HS-5 (cell line): ENCODE results near the gene PER2.
A peak's percentile ranks its signal among the peaks of the same experiment; 100 is the strongest.

Experiments used
- DNase-seq: peaks from one replicate; pipeline ENCODE4 v3.0.0-alpha.2; 2012; ENCODE audit warnings: low read depth

The PER2 gene

DNA sequence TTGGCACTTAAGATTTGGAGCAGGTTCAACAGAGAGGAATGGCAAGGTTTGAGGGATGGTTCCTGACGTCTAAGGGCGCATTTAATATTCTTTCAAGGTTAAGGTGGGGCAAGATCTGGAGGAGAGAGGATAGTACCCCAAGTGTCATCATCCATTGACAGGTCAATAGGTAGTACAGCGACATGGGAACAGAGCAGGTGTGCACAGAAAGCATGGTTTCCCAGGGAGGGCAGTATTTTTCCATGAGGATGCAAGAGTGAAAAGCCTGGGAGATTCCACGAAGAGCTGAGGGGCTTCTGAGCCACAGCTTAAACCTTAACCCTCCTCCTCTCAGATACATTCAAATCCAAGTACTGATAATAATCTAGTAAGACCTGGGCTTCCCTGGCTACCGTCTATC is 57.7 kb downstream of the PER2 start:
- DNase-seq, result no peak

GRCh38 chr2:238228700-238229099 is 59.7 kb downstream of the PER2 start:
- DNase-seq, result no peak

DNA sequence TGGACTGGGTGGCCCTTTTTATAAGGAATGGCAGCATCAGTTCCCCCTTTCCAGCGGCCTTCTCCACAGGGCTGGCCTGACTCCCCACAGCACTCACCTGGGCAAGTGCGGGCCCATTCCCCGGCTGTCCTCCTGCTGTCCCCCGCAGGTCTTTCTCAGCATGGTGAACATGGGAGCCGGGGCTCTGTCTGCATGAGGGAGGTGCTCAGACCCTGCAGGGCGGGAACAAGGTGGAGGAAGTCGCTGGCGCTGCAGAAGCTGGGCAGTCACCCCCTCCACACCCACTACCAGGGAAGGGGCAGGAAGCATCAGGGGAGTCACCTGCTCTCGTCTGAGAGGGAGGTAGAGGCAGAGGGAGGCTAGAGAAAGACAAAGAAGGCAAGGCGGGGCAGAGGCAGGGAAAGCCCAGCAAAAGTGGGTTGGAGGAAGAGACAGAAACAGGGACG is 60.8 kb downstream of the PER2 start:
- DNase-seq, result no peak

DNA sequence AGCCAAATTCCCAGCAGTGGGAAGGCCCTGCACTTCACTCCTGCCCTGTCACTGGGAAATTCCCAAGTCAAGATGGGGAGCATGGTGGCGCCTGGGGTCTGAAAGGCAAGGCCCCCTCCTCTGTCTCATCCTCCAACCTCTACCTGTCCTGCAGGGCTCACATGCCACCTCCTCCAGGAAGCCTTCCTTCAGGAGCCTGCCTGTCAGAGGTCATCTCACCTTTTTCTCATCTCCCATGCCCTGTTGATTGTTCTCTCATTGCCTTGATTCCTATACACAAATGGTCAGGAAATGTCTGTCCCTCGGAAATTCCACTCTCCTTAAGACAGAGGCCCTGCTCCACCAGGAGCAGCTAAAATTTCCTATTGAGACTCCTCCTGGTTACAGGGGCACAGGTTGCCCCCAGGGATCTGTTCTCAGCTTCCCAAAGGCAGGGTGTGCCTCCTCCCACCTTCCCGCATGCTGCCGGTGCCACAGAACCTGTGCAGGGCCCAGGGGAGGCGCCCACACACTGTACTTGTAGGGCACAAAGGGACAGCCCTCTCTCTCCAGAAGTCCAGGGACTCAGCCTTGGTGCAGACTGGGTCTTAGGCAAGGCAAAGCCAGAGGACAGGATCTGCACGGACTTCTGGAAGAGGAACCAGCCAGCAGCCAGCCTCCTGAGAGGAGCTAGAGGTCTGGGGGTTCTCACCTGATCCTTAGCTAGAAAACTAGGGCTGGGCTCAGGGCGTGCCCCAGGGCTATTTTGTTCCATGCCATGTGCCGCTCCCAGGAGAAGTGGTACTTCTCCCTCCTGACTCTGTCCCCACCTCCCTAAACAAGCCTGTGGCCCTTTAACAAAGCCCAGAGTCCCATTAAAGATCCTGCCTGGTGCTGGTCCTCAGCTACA is 61.5 kb downstream of the PER2 start:
- no peak for DNase-seq

DNA sequence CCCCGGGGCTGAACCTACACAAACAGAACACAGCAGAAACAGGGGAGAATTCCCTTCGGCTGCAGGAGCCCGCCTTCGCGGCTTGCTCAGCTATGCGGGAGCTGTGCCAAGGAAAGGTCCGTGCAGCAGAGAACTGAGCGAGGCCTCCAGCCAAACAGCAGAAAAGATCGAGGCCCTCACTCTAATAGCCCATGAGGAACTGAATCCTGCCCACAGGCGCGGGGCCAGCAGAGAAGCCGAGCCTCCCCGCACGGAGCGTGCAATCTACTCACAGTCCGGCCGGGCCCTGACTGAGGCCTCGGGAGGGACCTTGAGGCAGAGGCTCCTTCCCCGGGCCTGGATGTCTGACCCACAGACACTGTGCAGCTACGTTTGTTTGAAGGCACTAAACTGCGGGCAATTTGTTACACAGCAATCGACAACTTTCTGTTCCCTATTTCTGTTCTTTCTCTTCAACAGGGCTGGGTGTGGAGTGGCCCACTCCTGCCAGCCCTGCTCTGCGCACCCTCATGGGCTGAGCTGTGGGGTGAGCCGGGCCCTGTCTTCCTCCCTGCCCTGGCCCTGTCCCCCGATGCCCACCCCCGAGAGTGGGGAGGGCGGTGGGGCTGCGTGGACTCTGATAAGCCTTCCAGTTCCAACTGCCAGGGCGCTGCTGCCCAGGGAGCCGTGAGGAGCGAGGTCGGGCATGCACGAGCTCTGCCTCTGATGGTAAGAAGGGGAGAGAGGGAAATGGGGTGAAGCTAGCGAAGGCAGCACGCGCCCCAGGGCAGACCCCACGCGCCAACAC is 62.3 kb downstream of the PER2 start:
- no peak for DNase-seq

DNA sequence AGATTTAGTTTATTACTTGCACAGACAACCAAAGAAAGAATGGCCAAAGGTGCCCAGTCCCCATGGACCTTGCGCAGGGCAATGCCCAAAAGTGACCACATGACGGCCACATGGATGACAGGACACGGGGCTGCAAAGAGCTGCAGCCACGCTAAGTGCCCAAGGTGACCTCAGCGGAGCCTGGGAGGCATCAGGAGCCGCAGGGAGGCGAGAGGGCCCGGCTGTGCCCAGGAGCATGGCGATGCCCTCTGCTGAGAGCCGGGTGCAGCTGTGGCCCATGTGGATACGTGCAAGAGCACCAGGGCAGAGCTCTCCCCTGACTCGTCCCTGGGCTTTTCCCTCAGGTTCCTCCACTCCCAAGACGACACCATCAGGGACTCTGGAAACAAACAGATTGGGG is 63.3 kb downstream of the PER2 start:
- DNase-seq, result no peak

DNA sequence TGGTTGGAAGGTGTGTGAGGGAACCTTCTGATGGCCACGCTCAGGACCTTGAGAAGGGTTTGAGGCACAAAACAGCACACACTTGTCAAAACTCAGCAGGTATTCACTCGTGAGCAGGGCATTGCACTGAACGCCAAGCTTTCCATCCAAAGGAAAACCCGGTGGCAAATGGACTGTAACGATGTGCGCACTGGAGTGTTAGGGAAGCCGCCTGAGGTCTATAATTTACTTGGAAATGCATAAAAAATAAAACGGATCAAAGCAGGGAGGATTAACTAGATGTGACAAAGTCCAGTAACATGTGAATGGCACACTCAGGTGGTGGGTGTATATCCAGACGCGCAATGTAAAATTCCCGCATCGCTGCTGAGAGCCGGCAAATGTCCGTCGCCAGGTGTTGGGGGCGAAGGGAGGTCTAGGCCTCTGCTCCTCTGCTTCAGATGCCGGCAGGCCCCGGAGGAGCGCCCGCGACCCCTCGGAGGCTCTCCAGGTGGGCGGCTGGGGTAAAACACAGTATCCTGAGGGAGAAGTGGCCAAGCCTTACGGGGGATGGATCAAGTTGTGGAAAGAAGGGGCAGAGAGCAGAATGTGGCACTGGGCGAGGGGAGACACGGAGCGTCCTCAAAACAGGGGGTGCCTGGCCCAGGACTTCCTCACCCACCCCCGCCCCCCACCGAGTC is 63.9 kb downstream of the PER2 start:
- DNase-seq, result no peak

- no peak for DNase-seq
These were observed 67.4 kb downstream of the PER2 start for GRCh38 chr2:238220892-238221521.

DNA sequence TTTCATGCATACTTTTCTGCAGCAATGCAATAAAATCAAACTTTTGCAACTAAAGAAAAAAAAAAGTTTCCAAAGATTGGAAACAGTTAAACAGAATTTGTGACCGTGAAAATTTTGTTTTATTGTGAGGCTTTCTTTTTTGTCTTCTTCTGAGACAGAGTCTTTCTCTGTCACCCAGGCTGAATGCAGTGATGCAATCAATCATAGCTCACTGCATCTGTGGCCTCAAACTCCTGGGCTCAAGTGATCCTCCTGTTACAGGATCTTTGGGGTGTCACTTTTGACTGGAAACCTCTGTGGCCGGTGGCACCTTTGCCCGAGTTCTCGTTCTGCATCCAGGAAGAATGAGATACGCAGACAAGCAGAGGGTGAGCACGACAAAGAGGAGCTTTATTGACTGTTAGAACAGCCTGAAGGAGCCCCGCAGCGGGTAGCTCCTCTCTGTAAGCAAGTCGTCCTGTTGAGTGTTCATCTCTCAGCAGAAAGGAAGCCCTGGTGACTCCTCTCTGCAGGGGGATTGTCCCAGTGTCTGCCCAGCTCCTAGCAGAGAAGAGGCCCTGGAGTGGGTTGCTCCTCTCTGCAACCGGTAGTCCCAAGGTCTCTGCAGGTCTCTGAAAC is 68.0 kb downstream of the PER2 start:
- DNase-seq, result no peak

GRCh38 chr2:238216651-238217184 is 71.7 kb downstream of the PER2 start:
- no peak for DNase-seq

- no peak for DNase-seq
These were observed 81.4 kb downstream of the PER2 start for GRCh38 chr2:238207006-238207405.

DNA sequence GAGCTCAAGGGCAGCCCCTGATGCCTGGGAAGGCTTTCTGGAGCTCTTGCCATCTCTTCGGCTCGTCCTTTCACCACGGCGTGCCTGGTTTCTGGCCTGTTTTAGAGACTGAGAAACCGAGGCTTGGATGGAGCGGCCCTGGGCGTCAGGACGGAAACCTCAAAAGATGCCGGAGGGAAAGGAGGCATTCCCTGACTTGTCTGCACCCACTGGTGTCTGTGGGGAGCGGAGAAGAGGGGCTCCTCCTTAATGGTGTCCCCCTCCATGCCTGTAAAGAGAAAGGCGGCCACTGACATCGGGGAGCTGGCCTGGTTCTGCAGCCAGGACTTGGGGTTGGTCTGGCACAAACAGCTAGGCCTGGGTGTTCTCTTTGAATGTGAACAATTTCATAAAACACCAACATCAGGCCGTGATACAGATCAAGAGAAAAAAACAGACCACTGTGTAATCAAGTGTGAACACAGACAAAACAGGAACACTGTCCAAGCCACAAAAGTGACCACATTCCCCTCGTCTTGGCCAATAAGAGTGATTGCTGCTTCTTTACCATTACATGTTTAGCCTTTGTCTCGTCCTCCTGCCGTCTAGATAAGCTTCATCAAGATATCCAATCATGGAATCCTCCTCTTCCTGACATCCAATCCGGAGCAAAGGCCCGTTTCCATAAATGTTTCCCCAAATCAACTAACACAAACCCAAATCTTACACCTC is 84.3 kb downstream of the PER2 start:
- no peak for DNase-seq

- DNase-seq, result peak; percentile 19
These were observed 85.1 kb downstream of the PER2 start, which contains the start of gene ILKAP for GRCh38 chr2:238203094-238203972. Gene ILKAP, minus strand, starts transcription at chr2:238203695. Its CDS starts 142 bp downstream, at chr2:238203553.

GRCh38 chr2:238202326-238203093 is 85.9 kb downstream of the PER2 start:
- DNase-seq, result no peak
